GM23338 (cell line): Measurements from ENCODE around the gene THSD4. TPM values are rescaled to one million over a fixed set of nuclear protein-coding genes. Genes with fewer than 3 reads are reported as not detected.

ENCODE experiments used
- ATAC-seq: fragments of 200-7000 bp; cut with Tn5 transposase; 3 replicates; pipeline ENCODE4 v1.9.1; 2020
- DNase-seq: peaks from one replicate; pipeline ENCODE4 v3.0.0-alpha.2; 2015; ENCODE audit warnings: low spot score
- H2AFZ ChIP-seq: fragments of 200-600 bp; sonication (generic); 2 replicates; pipeline ENCODE4 v1.8.0; 2016; ENCODE audit warnings: antibody characterized with exemption, mild to moderate bottlenecking, moderate library complexity
- H3F3A ChIP-seq: fragments of 200-600 bp; sonication (generic); replicated peaks from 2 replicates; pipeline ENCODE4 v1.8.0; 2017; ENCODE audit warnings: antibody characterized with exemption, mixed run types, low read depth
- H3K27ac ChIP-seq: fragments of 200-600 bp; sonication (generic); 2 replicates; pipeline ENCODE4 v1.6.1; 2016; ENCODE audit warnings: low read depth
- H3K27me3 ChIP-seq: fragments of 200-600 bp; sonication (generic); 2 replicates; pipeline ENCODE4 v1.8.0; 2016; ENCODE audit warnings: mild to moderate bottlenecking, mixed run types, moderate library complexity; ENCODE audit not compliant: insufficient read depth
- H3K36me3 ChIP-seq: fragments of 200-600 bp; sonication (generic); 2 replicates; pipeline ENCODE4 v1.8.0; 2016; ENCODE audit warnings: mild to moderate bottlenecking; ENCODE audit not compliant: insufficient read depth
- H3K4me1 ChIP-seq: fragments of 200-600 bp; sonication (generic); 2 replicates; pipeline ENCODE4 v1.8.0; 2016; ENCODE audit warnings: mild to moderate bottlenecking, moderate library complexity; ENCODE audit not compliant: insufficient read depth
- H3K4me2 ChIP-seq: fragments of 200-600 bp; sonication (generic); 2 replicates; pipeline ENCODE4 v1.7.1; 2017; ENCODE audit warnings: mixed run types
- H3K4me3 ChIP-seq: fragments of 200-600 bp; sonication (generic); 2 replicates; pipeline ENCODE4 v1.6.1; 2016; ENCODE audit warnings: mixed run types
- H3K79me2 ChIP-seq: fragments of 200-600 bp; sonication (generic); replicated peaks from 2 replicates; pipeline ENCODE4 v1.8.0; 2017; ENCODE audit warnings: mild to moderate bottlenecking; ENCODE audit not compliant: insufficient read depth
- H3K9me2 ChIP-seq: fragments of 200-600 bp; sonication (generic); 2 replicates; pipeline ENCODE4 v1.8.0; 2017; ENCODE audit not compliant: insufficient read depth
- H4K20me1 ChIP-seq: fragments of 200-600 bp; sonication (generic); replicated peaks from 2 replicates; pipeline ENCODE4 v1.8.0; 2017; ENCODE audit warnings: mild to moderate bottlenecking; ENCODE audit not compliant: insufficient read depth
- H3K27ac Mint-ChIP-seq: 2 replicates; pipeline ENCODE4 v1.8.0; 2020; ENCODE audit warnings: inconsistent platforms, mild to moderate bottlenecking, moderate library complexity, mixed read lengths
- H3K27me3 Mint-ChIP-seq: 3 replicates; pipeline ENCODE4 v1.8.0; 2022; ENCODE audit warnings: low read depth, mild to moderate bottlenecking, moderate library complexity, mixed read lengths, inconsistent platforms; ENCODE audit not compliant: insufficient read depth, poor library complexity
- H3K36me3 Mint-ChIP-seq: 3 replicates; pipeline ENCODE4 v1.8.0; 2021; ENCODE audit warnings: low read depth, mild to moderate bottlenecking, inconsistent platforms, moderate library complexity, mixed read lengths
- H3K4me1 Mint-ChIP-seq: 3 replicates; pipeline ENCODE4 v1.8.0; 2020; ENCODE audit warnings: mild to moderate bottlenecking, inconsistent platforms, mixed read lengths
- H3K4me3 Mint-ChIP-seq: 3 replicates; pipeline ENCODE4 v1.8.0; 2021; ENCODE audit warnings: moderate library complexity, mild to moderate bottlenecking, inconsistent platforms, mixed read lengths
- H3K9me3 Mint-ChIP-seq: 3 replicates; pipeline ENCODE4 v1.8.0; 2020; ENCODE audit warnings: moderate library complexity, mild to moderate bottlenecking, inconsistent platforms, mixed read lengths
- CREB1 ChIP-seq: fragments of 250-450 bp; sonication (Bioruptor Pico); IDR thresholded peaks from 2 replicates; pipeline ENCODE4 v1.5.0; 2020; ENCODE audit warnings: low read depth, mild to moderate bottlenecking, moderate library complexity
- CTCF ChIP-seq, 2 experiments: fragments of 200-600 bp in 1 of 2; sonication (generic) in 1 of 2; conservative IDR thresholded peaks; 2 replicates each; pipeline versions ENCODE4 v1.5.1 to v1.6.1; 2016 to 2017; ENCODE audit warnings: antibody characterized with exemption in 2 of 2, low read depth in 2 of 2, mild to moderate bottlenecking in 2 of 2, moderate library complexity in 1 of 2
- EZH2 ChIP-seq: fragments of 200-600 bp; sonication (generic); IDR thresholded peaks from one replicate; pipeline ENCODE4 v1.8.0; 2017; ENCODE audit warnings: antibody characterized with exemption, mild to moderate bottlenecking, low read depth; ENCODE audit not compliant: unreplicated experiment
- NANOG ChIP-seq: IDR thresholded peaks from 2 replicates; pipeline ENCODE4 v1.6.1; 2016; ENCODE audit warnings: antibody characterized with exemption, borderline replicate concordance
- POLR2AphosphoS5 ChIP-seq: IDR thresholded peaks from 2 replicates; pipeline ENCODE4 v1.6.1; 2016; ENCODE audit warnings: antibody characterized with exemption, low read depth
- REST ChIP-seq: IDR thresholded peaks from one replicate; pipeline ENCODE4 v1.6.1; 2018; ENCODE audit warnings: antibody characterized with exemption; ENCODE audit not compliant: unreplicated experiment
- STAT1 ChIP-seq: IDR thresholded peaks from one replicate; pipeline ENCODE4 v1.6.1; 2016; ENCODE audit warnings: antibody characterized with exemption; ENCODE audit not compliant: unreplicated experiment
- ZNF114 ChIP-seq: fragments of 250-450 bp; sonication (Bioruptor Pico); IDR thresholded peaks from 2 replicates; pipeline ENCODE4 v1.5.0; 2020; ENCODE audit warnings: mild to moderate bottlenecking, moderate library complexity
- ZNF331 ChIP-seq: fragments of 250-450 bp; sonication (Bioruptor Pico); IDR thresholded peaks from 2 replicates; pipeline ENCODE4 v1.5.0; 2020; ENCODE audit warnings: low read depth, mild to moderate bottlenecking, moderate library complexity
- polyA plus RNA-seq: library from polyadenylated mRNA; unstranded; fragments of >200 nt; fragmentation: Nextera tagmentation; extraction: Ambion mirVana; gene quantifications from 2 replicates; pipeline ENCODE4 v1.2.1, GENCODE V29; 2016
- total RNA-seq: library from RNA; depleted of rRNA; stranded (reverse); fragments of >200 nt; shearing (Covaris generic); gene quantifications from 2 replicates; pipeline ENCODE4 v1.2.3, GENCODE V29; 2014
- TF ChIP-seq, protein P1 (sequence below): fragments of 250-450 bp; sonication (Bioruptor Pico); IDR thresholded peaks from 2 replicates; pipeline ENCODE4 v1.5.0; 2020; ENCODE audit warnings: mild to moderate bottlenecking, moderate library complexity

Gene THSD4
- total and polyA plus RNA-seq, 2 experiments from 2014 or later: 2.0 to 7.4 TPM

GRCh38 chr15:71390096-71390495 lies 274.8 kb downstream of the THSD4 start:
- Histone ChIP-seq H2AFZ (no peak overlapping the region), H4K20me1 (no peaks in the 10 kb centered on the region), H3F3A (peaks cover 7% of the 10 kb centered on the region), H3K27ac (no peak overlapping the region), H3K79me2 (no peaks in the 10 kb centered on the region), H3K4me2 (no peak overlapping the region), H3K36me3 (no peaks in the 10 kb centered on the region), H3K4me1 (peaks cover 41% of the 10 kb centered on the region), H3K9me2 (0 out of 2 replicates have a peak, but pooled peaks cover 3% of the 10 kb centered on the region), H3K4me3 (no peak overlapping the region), H3K27me3 (no peaks in the 10 kb centered on the region)
- TF ChIP-seq CREB1: no peak
- no peak for TF ChIP-seq REST
- TF ChIP-seq ZNF331: no peak
- no peak for TF ChIP-seq ZNF114 (CRISPR knock-in tag)
- TF ChIP-seq, protein P1, sequence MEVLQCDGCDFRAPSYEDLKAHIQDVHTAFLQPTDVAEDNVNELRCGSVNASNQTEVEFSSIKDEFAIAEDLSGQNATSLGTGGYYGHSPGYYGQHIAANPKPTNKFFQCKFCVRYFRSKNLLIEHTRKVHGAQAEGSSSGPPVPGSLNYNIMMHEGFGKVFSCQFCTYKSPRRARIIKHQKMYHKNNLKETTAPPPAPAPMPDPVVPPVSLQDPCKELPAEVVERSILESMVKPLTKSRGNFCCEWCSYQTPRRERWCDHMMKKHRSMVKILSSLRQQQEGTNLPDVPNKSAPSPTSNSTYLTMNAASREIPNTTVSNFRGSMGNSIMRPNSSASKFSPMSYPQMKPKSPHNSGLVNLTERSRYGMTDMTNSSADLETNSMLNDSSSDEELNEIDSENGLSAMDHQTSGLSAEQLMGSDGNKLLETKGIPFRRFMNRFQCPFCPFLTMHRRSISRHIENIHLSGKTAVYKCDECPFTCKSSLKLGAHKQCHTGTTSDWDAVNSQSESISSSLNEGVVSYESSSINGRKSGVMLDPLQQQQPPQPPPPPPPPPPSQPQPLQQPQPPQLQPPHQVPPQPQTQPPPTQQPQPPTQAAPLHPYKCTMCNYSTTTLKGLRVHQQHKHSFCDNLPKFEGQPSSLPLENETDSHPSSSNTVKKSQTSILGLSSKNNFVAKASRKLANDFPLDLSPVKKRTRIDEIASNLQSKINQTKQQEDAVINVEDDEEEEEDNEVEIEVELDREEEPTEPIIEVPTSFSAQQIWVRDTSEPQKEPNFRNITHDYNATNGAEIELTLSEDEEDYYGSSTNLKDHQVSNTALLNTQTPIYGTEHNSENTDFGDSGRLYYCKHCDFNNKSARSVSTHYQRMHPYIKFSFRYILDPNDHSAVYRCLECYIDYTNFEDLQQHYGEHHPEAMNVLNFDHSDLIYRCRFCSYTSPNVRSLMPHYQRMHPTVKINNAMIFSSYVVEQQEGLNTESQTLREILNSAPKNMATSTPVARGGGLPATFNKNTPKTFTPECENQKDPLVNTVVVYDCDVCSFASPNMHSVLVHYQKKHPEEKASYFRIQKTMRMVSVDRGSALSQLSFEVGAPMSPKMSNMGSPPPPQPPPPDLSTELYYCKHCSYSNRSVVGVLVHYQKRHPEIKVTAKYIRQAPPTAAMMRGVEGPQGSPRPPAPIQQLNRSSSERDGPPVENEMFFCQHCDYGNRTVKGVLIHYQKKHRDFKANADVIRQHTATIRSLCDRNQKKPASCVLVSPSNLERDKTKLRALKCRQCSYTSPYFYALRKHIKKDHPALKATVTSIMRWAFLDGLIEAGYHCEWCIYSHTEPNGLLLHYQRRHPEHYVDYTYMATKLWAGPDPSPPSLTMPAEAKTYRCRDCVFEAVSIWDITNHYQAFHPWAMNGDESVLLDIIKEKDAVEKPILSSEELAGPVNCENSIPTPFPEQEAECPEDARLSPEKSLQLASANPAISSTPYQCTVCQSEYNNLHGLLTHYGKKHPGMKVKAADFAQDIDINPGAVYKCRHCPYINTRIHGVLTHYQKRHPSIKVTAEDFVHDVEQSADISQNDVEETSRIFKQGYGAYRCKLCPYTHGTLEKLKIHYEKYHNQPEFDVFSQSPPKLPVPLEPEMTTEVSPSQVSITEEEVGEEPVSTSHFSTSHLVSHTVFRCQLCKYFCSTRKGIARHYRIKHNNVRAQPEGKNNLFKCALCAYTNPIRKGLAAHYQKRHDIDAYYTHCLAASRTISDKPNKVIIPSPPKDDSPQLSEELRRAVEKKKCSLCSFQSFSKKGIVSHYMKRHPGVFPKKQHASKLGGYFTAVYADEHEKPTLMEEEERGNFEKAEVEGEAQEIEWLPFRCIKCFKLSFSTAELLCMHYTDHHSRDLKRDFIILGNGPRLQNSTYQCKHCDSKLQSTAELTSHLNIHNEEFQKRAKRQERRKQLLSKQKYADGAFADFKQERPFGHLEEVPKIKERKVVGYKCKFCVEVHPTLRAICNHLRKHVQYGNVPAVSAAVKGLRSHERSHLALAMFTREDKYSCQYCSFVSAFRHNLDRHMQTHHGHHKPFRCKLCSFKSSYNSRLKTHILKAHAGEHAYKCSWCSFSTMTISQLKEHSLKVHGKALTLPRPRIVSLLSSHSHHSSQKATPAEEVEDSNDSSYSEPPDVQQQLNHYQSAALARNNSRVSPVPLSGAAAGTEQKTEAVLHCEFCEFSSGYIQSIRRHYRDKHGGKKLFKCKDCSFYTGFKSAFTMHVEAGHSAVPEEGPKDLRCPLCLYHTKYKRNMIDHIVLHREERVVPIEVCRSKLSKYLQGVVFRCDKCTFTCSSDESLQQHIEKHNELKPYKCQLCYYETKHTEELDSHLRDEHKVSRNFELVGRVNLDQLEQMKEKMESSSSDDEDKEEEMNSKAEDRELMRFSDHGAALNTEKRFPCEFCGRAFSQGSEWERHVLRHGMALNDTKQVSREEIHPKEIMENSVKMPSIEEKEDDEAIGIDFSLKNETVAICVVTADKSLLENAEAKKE (CRISPR knock-in tag): no peak
- TF ChIP-seq STAT1: no peak
- no peak for TF ChIP-seq NANOG
- no peak for TF ChIP-seq CTCF (conservative IDR thresholded peaks at IDR 0.05; ENCODE audit: low read depth in 2 of 2)
- no peak for TF ChIP-seq EZH2
- TF ChIP-seq POLR2AphosphoS5: no peak
- ATAC-seq (no peak), DNase-seq (no peak)
- no peak overlapping the region for H3K27ac Mint-ChIP-seq
- peaks cover 10% of the 10 kb centered on the region; the same call in 2 of the 3 replicates for H3K36me3 Mint-ChIP-seq
- H3K4me1 Mint-ChIP-seq: peaks cover 63% of the 10 kb centered on the region
- no peak overlapping the region for H3K4me3 Mint-ChIP-seq
- peaks cover 12% of the 10 kb centered on the region for H3K27me3 Mint-ChIP-seq
- peaks cover 4% of the 10 kb centered on the region; the same call in 1 of the 3 replicates for H3K9me3 Mint-ChIP-seq
